GM21447 (cell line): ENCODE data around the gene KIRREL3.
A peak's percentile ranks its signal among the peaks of the same experiment; 100 is the strongest.

ENCODE experiments used
- ATAC-seq: cut with Tn5 transposase; IDR thresholded peaks from one replicate; pipeline ENCODE4 v1.9.1; 2021; ENCODE audit not compliant: unreplicated experiment

Gene KIRREL3

DNA sequence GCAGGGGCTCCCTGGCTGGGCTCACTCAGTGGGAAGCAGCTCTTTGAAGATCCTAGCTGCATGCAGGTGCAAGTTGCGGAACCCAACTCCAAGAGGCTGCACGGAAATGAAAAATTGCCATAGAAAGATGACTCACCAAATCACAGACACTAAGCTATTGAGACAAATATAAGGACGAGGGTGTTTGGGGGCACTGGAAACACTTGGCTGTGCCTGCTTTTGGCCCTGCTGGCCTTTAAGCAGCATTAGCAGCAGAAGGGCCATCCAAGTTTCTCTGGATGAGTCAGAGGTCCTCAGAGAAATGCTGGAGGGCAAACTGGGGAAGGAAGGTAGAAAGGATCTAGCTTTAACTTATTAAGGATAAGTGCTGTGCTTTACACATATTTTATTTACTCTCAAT, 282.3 kb downstream of the KIRREL3 start:
- no peak for ATAC-seq

DNA sequence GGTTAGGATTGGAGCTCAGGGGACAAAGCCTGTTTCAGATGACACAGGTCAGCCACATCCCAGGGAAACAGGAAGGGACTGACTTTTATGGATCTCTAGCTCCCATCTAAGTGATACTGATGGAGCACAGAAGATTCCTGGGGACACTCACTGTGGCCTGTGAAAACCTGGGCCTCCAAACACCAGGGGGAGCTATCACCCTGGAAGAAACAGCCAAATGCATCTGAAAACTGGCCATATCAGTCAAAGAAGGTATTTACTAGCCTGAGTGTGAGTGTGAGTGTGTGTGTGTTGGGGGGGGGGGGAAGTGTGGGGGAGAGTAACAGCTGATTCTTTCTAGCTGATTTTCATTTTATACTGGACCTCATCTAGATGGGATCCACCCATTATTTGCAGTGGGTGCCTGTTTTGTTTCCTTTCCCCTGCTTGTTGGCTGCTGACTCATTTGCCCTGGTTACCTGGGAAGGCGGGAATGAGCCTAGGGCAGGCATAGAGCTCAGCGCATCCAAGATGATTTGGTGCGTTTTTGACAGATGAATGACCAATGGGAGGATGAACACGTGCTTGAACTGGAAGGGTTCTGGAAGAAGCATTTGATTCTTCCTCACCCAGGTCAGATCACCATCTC, 284.0 kb downstream of the KIRREL3 start:
- ATAC-seq = no peak

DNA sequence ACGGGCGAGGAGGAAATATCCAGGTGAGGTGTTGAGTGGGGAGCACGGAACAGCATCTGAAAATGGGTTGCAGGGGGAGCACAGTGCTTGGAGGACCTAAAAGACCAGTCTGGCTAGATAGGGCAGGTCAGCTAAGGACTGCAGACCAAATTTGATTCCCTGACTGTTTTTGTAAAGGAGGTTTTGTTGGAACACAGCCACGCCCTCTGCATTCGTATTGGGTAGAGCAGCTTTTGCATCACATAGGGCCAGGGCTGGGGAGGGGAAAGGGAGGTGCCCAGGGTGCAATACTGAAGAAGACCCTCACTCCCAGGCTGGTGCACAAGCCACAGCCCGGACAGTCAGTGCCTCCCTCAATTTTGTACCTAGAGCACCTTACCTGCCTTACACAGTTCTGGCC, 286.8 kb downstream of the KIRREL3 start:
- ATAC-seq = no peak

DNA sequence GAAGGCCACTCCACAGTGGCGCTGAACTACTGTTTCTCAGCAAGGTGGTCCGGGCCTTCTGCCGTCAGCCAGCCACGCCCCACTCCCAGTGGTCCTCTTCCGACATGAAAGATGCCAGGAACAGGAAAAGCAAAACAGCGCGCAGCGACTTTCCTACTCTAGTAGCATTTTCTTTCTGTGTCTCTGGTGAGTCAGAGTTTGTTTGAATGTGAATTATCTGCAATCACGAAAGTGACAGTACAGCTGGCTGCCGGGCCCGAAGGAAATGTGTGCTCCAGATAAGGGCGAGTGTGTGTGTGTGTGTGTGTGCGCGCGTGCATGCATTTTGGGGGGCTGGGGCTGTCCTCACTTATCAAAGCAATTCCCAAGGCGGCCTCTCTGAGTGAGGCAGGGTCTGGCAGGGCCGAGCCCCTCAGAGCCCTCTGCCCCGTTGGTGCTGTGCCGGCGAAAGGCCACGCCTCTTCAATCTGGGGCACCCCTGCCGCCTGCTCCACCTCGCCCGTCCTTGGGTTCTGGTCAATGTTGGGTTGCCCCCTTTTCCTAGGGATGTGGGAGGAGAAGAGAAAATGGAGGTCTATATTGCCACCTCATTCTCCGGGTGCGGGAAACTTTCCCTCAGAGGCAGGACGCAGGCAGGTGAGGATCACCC, 288.5 kb downstream of the KIRREL3 start:
- ATAC-seq = no peak

DNA sequence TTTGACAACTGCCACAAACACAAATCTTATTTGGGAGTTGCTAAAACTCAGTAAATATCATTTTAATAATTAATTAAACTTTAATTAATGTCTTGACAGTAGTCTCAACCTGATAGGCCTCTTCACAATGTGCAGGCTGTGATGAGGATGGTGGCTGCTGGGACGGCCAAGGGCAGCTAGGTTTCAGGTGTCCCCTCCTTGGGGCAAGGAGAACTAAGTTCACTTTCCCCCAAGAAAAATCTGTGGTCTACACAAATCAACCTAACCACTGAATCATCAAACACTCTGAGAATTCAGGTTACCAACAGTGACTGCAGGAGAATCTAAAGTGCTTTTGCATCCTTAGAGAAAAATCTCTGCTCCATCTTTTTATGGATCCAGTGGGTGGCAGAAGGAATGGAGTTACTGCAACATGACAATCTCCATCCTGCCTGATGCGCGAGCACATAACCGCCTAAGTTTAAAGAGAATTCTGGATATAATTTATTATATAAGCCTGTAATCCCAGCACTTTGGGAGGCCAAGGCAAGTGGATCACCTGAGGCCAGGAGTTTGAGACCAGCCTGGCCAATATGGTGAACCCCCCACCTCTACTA, 289.7 kb downstream of the KIRREL3 start:
- ATAC-seq = no peak

DNA sequence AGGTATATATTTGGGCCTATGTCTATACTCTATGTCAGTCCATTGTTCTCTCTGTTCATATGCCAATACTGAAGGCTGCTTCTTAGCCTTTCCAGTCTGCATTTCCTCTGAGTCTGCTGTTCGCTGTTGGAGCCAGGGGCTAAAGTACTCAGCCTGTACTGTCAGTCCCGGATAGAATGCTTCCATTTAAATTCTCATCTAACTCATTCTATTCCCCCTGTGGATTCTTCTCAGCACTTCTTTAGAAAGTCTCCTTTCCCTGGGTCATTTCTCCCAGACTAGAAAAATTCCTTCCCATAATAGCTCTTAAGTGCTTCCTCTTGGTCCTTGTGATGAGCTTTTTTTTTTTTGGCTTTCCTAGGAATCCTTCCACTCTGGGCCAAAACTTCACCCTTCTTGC, 293.1 kb downstream of the KIRREL3 start:
- ATAC-seq = no peak

DNA sequence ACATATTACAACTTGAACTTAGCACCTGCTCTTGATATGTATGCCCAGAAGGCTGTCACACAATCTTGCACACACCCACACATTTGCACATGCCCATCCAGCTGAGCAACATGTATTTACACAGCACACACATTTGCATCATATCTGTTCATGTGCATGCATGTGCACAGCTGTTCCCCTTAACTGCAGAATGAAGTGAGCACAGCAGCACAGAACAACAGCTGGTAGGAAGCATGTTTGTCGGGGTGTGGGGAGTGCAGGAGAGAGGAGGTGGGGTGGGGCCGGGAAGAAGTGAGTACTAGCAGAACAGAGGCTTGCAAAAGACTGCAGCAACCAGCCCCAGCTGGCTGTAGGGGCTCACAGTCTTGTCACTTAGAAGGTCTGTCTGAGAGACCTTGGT, 296.5 kb downstream of the KIRREL3 start:
- ATAC-seq = no peak

DNA sequence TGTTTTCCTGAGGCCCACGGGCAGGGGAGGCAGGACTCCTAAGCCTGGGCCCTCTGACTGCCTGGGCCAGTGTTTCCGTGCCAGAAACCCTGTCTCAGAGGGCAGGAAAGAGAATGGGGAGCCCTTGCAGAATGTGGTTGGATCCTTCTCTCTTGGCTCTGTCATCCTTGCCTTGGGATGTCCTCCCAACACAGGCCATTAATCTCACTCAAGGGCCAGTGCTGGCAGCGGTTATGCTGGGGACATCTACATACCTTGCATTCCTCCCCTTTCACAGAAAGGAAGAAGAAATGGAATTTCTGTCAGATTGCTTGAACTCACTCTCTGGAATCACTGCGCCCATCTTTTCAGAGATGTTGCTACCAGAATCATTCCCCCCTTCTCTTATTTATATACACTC, 296.9 kb downstream of the KIRREL3 start:
- ATAC-seq = no peak

DNA sequence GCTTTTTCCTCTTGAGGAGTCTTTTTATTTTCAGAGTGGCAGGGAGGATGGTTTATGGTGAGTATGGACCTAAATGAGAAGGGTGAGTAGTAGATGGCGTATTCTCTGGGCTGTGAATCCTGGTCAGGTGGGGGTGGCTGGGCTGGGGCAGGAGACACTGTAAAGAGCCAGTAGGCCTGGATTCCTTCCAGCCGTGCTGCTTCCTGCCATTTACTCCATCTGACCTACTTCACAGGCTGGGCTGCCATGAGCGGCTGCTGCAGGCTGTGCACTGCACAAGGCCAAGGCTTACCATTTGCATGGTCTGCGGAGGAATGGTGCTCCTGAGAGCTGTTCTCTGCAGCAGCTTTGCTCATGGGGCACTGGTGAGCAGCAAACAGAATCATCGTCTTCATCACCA, 297.6 kb downstream of the KIRREL3 start:
- no peak for ATAC-seq

DNA sequence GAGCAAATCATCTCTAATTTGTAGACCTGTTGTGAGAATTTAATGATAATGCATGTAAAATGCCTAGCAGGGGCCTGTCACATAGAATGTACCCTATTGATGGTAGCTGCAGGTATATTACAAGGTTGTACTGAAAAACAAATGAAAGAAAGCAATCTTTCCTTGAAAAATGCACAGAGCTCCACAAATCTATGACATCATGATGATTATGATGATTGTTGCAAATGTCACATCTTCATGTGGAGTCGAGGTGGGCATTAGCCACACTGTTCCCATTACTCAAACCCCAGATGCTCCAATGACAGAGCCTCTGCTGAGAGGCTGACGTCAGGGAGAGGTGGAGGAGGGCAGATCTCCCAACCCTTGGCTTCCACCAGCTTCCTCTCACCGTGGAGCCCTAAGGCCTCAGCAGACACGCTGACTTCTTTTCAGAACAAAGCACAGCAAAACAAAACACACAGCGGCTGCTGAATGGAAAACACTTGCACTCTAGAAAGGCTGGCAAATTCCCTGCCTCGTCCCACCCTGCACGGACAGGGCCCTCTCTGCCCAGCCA, 298.3 kb downstream of the KIRREL3 start:
- no peak for ATAC-seq

DNA sequence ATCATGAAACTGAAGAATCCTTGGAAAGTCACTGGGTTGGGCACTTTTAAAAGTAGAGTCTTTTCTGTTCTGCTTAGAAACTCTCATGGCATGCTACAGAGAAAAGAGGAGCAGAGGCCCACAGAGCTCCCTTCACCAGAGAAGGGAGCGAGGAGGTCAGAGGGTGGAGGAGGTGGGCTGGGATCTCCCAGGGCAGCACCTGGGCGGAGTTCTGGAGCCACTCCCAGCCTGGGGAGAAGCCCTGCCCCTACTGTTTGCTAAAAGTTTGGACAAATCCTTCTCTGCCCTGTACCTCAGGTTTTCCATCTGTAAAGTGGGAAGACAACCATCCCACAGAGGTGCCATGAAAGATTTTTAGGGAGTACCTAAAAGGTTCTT, 299.1 kb downstream of the KIRREL3 start:
- ATAC-seq = no peak

DNA sequence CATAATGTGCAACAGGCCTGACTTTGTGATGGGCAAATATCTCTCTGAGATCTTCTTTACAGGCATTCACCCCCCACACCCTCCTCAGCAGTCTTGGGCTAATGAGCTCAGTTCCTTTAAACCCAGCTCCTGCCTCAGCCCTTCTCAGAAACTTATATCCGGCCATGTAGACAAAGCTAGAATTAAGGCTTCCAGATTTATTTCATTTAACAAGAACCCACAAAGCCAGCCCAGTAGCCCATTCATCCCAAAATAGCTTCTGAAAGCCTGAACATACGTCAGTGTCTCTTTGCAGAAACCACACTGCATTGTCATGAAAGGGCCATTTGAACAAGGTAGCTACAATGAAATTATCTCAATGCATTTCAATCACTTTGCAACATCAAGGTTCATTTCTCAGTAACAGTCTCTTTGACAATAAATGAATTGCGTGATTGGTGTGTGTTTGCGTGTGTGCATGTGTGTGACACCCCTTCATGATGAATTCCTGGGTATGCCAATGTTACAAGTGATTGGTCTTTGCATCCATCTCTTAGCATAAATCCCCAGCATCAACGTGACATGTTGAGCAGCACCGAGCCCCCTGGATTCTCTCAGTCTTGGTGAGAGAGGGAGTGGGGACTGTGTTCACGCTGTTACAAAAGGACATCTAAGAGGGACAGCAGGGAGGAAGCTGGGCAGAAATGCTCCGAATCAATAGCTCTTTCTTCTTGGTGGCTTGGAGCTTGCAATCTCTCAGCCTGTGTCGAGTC, 299.6 kb downstream of the KIRREL3 start:
- ATAC-seq = peak; percentile 76

DNA sequence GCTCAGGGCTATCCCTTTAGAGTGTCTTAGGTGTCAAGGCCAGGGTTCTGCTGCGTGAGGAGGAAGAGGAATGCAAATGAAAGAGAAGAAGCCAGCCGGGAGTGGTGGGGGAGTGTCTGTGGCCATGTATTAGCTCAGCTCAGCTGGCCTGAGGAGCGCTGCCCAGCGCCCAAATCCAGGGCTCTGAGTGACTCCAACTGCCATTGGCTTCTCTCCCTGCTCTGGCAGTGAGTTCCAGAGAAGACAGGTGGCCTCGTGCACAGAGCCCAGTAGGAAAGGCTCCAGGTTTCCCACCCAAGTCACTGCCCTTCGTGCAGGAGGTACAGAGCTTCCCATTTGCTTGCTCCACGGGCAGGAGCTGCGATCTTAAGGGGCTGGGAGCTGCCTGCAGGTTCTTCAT, 302.0 kb downstream of the KIRREL3 start:
- no peak for ATAC-seq

DNA sequence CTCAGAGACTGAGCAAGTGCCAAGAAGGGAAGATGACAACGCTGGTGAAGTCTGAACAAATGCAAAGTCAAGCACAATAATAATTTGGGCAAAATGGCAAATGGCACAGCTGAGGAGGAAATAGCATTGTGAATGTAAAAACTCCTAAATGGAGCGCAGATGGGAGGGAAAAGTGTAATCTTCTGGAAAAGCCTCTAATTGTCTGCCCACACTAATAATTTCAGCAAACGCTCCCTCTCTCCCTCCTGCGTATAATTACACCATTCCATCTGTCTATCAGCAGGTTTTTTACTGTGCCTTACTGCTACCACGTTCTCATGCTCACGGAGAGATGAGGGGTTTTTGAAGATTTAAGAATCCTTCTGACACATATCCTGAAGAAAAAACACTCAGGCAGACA, 302.6 kb downstream of the KIRREL3 start:
- no peak for ATAC-seq

DNA sequence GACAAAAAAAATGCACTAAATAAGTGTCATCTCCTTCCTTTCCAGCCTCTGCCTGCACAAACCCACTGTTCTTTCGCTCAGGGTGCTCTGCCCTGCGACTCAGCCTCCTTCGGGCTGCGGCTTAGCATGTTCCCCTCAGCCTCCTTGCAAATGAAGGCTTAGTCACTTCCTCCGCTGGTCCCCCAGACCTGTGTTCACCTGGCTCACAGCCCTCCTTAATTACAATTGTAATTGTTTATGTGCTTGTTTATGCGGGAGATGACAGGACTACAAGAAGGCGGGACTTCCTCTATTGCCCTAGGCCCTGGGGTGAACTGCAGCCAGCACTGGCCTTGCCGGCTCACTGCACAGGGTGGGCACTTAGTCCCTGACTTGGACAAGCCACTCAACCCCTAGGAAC, 303.6 kb downstream of the KIRREL3 start:
- ATAC-seq = no peak

DNA sequence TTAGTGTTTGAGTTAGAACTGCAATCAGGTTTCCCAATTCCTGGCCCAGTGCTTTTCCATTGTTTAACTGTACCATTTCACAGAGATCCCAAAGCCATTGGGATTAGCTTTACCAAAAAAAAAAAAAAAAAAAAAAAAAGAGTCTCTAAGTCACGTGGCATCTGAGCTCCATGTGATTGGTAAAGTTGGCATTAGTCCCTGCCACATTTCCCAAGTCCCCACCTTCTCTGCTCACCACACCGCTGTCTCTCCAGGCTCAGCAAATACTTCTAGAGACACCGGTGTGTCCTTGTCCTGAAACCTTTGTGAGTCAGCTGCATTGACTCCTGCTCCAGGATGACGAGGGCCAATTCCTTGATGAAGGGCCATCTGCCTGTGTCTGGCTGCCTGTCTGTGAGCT, 305.3 kb downstream of the KIRREL3 start:
- ATAC-seq = no peak

DNA sequence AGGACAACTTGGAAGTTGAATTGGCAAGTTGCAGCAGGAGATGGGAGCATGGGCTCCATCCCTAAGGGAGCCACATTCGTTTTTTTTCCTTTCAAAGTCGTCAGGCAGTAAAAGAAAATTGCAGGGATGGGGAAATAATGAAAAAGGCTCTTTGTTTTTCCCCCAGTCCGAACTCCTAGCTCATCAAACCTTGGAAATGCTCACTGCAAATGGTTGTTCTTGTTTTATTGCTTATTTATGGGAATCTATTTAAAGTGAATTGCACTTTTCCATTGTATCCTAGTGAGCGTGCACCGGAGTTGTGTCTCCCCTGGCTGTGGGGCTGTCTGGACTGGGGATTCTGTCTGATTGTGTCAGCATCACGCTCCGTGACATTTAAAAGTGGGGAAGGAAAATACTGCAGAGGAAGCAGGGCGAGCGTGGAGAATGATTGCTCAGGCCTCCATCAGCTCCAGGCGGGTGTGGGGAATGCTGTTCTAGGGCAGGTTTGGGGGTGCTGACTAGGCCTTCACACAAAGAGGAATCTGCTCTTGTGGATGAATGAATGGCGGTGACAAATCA, 306.4 kb downstream of the KIRREL3 start:
- ATAC-seq = no peak

DNA sequence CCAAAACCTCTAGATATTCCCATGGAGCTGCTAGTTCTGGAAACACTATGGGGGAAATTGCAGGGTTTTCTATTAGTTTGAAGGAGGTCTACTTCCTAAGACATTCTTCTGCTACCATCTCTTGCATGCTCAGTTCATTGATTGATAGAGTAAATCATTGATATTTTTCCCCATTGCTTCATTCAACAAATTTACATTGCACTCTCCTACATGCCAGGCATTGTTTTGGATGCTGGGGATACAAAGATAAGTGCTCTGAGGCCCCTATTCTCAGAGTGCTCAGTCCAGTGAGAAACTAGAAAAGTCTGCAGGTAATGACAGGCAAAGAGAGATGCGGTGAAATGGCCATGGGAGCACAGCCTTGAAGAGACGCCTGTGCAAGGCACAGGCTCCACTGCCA, 313.1 kb downstream of the KIRREL3 start:
- ATAC-seq = no peak

DNA sequence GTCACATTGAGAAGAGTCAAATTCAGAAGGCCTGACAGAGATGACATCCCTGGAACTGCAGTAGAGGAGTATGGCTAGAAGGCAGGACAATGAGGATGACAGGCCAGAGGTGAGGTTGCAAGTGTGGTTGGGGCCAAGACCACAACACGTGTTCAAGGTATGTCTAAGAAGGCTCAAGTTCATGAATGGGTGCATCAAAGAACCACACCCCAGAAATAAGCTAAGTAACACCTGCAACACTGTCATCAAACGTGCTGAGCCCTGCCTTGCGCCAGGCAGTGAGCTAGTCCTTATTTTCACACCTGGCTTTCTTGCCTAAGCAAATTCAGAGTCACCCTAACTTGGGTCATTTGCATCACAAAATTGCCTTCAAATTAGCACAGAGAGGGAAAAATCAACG, 313.6 kb downstream of the KIRREL3 start:
- no peak for ATAC-seq

DNA sequence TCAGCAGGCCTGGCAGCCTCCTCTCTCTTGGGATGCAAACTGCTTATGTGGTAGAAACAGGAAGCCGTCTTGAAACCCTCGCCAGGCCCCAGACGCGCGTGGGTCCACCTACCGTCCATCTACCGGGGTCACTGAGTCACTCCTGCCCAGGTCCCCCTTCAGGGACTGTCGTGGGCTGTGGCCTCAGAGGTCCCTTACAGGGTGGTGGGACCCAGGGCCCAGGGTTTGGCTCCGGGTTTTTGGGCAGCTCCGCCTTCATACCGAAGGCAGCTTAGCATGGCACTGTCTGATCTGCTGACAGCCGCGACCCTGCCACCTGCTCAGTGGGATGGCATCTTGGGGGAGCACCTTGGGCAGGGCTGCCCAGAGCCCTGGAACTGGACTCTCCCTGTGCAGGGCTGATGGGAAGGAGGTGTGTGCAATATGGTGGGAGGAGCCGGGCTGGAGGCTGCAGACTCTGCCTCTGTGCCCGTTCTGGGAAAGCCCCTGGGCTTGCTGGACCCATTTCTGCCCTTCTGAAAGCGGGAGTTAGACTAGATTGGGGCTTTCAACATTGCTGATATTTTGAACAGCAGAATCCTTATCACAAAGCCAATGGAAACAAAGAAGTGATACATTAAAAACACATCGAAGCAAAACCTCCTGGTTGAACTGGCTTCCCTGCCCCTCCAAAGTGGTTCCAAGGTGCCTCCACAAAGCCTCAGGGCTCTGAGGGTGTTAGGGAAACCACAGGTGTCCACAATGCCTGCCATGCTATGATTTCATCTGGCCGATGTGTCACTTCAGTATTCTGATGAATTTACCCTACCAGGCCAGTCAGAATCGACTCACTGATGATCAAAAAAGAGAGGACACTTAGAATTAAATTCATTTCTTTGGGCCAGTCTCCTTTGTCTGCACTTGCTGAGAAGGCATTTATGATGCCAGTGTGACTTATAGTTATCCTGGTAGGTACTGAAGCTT, 316.5 kb downstream of the KIRREL3 start:
- ATAC-seq = no peak
